Measurements from ENCODE around the gene CYBRD1.

Gene CYBRD1

GRCh38 chr2:171515672-171516298, 6.5 kb upstream of the CYBRD1 start:
- H3K4me3 ChIP-seq (replicated peaks; ENCODE audit: insufficient read depth, low read length): no peak overlapping the region
- no peak for DNase-seq (ENCODE audit: low read depth in 1 of 2, low spot score in 1 of 2)
- no peak for TF ChIP-seq GABPA (IDR thresholded peaks at IDR 0.05; ENCODE audit: low read depth)
- TF ChIP-seq CTCF (IDR thresholded peaks at IDR 0.05; ENCODE audit: insufficient read depth, low read length): no peak
- TF ChIP-seq, protein P1, sequence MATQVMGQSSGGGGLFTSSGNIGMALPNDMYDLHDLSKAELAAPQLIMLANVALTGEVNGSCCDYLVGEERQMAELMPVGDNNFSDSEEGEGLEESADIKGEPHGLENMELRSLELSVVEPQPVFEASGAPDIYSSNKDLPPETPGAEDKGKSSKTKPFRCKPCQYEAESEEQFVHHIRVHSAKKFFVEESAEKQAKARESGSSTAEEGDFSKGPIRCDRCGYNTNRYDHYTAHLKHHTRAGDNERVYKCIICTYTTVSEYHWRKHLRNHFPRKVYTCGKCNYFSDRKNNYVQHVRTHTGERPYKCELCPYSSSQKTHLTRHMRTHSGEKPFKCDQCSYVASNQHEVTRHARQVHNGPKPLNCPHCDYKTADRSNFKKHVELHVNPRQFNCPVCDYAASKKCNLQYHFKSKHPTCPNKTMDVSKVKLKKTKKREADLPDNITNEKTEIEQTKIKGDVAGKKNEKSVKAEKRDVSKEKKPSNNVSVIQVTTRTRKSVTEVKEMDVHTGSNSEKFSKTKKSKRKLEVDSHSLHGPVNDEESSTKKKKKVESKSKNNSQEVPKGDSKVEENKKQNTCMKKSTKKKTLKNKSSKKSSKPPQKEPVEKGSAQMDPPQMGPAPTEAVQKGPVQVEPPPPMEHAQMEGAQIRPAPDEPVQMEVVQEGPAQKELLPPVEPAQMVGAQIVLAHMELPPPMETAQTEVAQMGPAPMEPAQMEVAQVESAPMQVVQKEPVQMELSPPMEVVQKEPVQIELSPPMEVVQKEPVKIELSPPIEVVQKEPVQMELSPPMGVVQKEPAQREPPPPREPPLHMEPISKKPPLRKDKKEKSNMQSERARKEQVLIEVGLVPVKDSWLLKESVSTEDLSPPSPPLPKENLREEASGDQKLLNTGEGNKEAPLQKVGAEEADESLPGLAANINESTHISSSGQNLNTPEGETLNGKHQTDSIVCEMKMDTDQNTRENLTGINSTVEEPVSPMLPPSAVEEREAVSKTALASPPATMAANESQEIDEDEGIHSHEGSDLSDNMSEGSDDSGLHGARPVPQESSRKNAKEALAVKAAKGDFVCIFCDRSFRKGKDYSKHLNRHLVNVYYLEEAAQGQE (IDR thresholded peaks at IDR 0.05; ENCODE audit: insufficient replicate concordance, low read depth): no peak
- no peak for TF ChIP-seq POLR2AphosphoS5 (IDR thresholded peaks at IDR 0.05; ENCODE audit: low read depth)

GRCh38 chr2:171516793-171517192, 5.5 kb upstream of the CYBRD1 start:
- TF ChIP-seq, protein P1 (IDR thresholded peaks at IDR 0.05; ENCODE audit: insufficient replicate concordance, low read depth): no peak
- no peak for TF ChIP-seq CTCF (IDR thresholded peaks at IDR 0.05; ENCODE audit: insufficient read depth, low read length)
- TF ChIP-seq GABPA (IDR thresholded peaks at IDR 0.05; ENCODE audit: low read depth): no peak
- no peak for TF ChIP-seq SPI1 (IDR thresholded peaks at IDR 0.05; ENCODE audit: borderline replicate concordance, low read depth)
- no peak for TF ChIP-seq POLR2AphosphoS5 (IDR thresholded peaks at IDR 0.05; ENCODE audit: low read depth)
- no peak overlapping the region for H3K4me3 ChIP-seq (replicated peaks; ENCODE audit: insufficient read depth, low read length)
- no peak for DNase-seq (ENCODE audit: low read depth in 1 of 2, low spot score in 1 of 2)

More at GRCh38 chr2:171515672-171516298, 6.5 kb upstream of the CYBRD1 start:
- Histone ChIP-seq H3K27me3 (ENCODE audit: insufficient read depth, poor library complexity, severe bottlenecking) (no peaks in the 10 kb centered on the region), H3K27ac (replicated peaks) (no peak overlapping the region)

DNA sequence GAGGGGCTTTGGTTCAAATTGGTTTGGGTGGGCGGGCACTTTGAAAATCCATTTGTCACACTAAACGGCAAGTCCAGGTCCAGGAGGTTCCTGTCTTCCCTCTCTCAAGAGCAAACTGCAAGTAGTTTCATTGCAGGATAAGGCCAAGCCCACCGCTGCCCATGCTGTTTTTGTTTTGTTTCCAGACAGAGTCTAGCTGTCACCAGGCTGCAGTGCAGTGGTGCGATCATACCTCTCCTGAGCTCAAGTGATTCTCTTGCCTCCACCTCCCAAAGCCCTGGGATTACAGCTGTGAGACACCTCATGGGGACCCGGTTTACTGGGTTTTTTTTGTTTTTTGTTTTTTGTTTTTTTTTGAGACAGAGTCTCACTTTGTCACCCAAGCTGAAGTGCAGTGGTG, 1.8 kb upstream of the CYBRD1 start:
- Histone ChIP-seq H3K4me3 (replicated peaks; ENCODE audit: insufficient read depth, low read length) (no peak overlapping the region), H3K27ac (replicated peaks) (no peak overlapping the region), H3K27me3 (ENCODE audit: insufficient read depth, poor library complexity, severe bottlenecking) (no peaks in the 10 kb centered on the region)
- TF ChIP-seq, protein P1 (IDR thresholded peaks at IDR 0.05; ENCODE audit: insufficient replicate concordance, low read depth): no peak
- TF ChIP-seq CTCF (IDR thresholded peaks at IDR 0.05; ENCODE audit: insufficient read depth, low read length) (no peak), GABPA (IDR thresholded peaks at IDR 0.05; ENCODE audit: low read depth) (no peak), POLR2AphosphoS5 (IDR thresholded peaks at IDR 0.05; ENCODE audit: low read depth) (no peak), SPI1 (IDR thresholded peaks at IDR 0.05; ENCODE audit: borderline replicate concordance, low read depth) (no peak)
- DNase-seq (ENCODE audit: low read depth in 1 of 2, low spot score in 1 of 2): no peak

More at GRCh38 chr2:171516793-171517192, 5.5 kb upstream of the CYBRD1 start:
- H3K27me3 ChIP-seq (ENCODE audit: insufficient read depth, poor library complexity, severe bottlenecking): no peaks in the 10 kb centered on the region
- no peak overlapping the region for H3K27ac ChIP-seq (replicated peaks)

Measured in HL-60 (cell line).